Measurements from ENCODE around the gene RFNG. TPM values are rescaled to one million over a fixed set of nuclear protein-coding genes. Genes with fewer than 3 reads are reported as not detected.

Gene RFNG
- total RNA-seq, 1 donor from 2014 or later, result 45.8 TPM

GRCh38 chr17:82059272-82060000, 7.8 kb upstream of the RFNG start:
- DNase-seq (ENCODE audit: low spot score), result no peak
- ATAC-seq, result no peak

- no peak for DNase-seq (ENCODE audit: low spot score)
- ATAC-seq, result no peak
Observed at GRCh38 chr17:82058855-82059249, 7.2 kb upstream of the RFNG start.

- DNase-seq (ENCODE audit: low spot score), result no peak
- peak; percentile 9 for ATAC-seq
Observed at GRCh38 chr17:82058230-82058854, 6.7 kb upstream of the RFNG start.

GRCh38 chr17:82056729-82057621, 5.4 kb upstream of the RFNG start:
- peak; percentile 3 for ATAC-seq

DNA sequence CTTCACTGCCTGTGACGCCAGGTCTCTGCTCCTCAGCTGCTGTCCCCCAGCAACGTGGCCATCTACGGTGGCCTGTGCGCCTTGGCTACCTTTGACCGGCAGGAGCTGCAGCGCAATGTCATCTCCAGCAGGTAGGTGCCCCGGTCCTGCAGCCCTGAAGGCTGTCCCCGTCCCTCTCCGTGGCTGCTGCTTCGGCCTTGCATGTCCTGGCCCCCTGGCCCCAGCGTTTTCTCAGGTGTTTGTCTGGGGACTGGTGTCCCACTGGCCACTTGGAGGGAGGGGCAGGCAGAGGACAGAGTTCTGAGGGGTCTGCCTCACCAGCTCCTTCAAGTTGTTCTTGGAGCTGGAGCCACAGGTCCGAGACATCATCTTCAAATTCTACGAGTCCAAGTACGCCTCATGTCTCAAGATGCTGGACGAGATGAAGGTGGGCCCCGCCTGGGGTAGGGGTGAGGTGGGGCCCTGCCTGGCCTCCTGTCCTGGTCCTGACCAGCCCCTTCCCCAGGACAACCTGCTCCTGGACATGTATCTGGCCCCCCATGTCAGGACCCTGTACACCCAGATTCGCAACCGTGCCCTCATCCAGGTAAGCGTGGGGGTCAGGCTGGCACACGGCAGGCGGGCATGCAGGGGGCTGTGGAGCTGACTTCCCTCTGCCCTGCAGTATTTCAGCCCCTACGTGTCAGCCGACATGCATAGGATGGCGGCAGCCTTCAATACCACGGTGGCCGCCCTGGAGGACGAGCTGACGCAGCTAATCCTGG, 4.5 kb upstream of the RFNG start:
- no peak for DNase-seq (ENCODE audit: low spot score)

More at GRCh38 chr17:82056729-82057621, 5.4 kb upstream of the RFNG start:
- no peak for DNase-seq (ENCODE audit: low spot score)

GRCh38 chr17:82055023-82055964, 3.7 kb upstream of the RFNG start:
- ATAC-seq, result no peak
- no peak for DNase-seq (ENCODE audit: low spot score)

More for the DNA sequence above, 4.5 kb upstream of the RFNG start:
- no peak for ATAC-seq

DNA sequence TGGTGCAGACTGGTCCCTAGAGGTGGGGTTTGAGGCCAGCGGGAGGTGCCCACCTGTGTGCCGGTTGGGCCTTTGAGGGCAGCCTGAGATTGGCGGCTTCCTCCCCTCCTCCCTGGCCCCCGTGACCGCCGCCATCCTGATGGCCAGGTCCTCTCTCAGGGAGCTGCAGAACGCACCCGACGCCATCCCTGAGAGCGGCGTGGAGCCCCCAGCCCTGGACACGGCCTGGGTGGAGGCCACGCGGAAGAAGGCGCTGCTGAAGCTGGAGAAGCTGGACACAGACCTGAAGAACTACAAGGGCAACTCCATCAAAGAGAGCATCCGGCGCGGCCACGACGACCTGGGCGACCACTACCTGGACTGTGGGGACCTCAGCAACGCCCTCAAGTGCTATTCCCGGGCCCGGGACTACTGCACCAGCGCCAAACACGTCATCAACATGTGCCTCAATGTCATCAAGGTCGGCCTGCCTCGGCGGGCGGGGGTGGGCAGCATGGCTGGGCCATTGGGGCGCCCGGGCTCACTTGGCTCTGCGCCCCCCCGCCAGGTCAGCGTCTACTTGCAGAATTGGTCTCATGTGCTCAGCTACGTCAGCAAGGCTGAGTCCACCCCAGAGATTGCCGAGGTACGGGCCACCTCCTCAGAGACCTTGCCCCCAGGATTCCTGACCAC, 2.9 kb upstream of the RFNG start:
- DNase-seq (ENCODE audit: low spot score) (no peak), ATAC-seq (no peak)

- no peak for ATAC-seq
- DNase-seq (ENCODE audit: low spot score), result no peak
Observed at GRCh38 chr17:82053556-82054263, 2.1 kb upstream of the RFNG start.

GRCh38 chr17:82053130-82053529, 1.5 kb upstream of the RFNG start:
- ATAC-seq (no peak), DNase-seq (ENCODE audit: low spot score) (no peak)

GRCh38 chr17:82052638-82053059, 1.0 kb upstream of the RFNG start:
- DNase-seq (ENCODE audit: low spot score) (no peak), ATAC-seq (no peak)

DNA sequence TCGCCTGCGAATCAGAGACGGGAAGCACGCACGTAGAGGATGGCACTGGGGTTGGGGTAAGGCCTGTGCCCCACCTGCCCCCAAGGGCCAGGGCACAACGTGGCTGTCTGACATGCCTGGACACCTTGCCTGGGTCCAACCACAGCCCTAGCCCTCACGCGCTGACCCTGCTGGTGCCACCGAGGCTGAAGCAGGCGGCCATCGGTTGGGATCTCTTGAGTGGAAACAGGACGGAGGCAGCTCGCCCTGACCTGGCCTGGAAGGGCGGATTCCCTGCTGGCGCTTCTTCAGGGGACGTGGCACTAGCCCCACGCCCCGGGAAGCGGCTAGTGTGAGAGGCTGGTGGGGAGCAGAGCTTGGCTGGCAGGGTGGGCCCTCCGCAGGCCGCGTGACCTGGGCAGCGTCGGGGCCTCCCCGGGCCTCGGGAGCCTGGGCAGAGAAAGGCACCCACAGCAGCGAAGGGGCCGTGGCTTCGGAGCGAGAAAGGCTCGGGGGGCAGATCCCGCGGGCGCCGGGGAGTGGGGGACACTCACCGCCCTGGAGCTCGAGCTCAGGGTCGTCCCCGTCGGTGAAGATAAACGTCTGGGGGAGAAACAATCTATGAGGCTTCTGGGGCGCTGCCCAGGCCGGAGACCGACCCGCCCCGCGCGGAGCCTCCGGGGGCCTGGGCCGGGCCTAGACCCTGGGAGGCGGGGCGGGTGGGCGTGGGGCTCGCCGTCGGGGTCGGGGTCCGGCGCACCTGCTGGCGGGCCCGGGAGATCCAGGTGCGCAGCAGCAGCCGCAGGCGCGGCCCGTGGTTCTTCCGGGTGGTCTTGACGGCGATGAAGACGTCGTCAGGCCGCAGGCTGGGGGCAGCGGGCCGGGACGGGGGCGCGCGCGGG, 610 bp downstream of the RFNG start:
- ATAC-seq (peak; percentile 6), DNase-seq (ENCODE audit: low spot score) (no peak)

DNA sequence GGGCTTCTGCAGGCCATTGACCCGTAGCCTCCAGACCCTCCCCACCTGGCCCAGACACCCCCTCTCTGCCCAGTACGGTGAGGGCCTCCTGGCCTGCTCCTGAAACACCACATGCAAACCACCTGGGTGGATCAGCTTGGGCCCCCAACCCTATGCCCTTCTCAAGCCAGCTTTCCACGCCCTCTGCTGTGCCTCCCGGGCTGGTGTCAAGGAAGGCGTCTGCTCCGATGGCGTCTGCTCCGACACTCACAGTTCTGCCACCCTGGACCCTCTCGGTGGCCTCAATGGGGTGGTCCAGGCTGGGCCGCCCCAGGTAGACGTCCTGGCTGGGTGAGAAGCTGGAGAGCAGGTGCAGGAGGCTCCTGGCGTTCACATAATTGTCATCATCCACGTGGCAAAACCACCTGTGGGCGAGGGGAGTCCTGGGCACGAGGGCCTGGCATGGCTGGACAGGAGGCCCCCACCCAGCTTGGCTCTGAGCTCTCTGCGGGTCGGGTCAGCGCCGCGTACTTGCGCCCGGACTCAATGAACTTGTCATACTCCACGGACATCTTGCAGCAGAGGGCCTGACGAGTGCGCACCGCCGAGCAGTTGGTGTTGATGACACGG, 1.4 kb downstream of the RFNG start:
- ATAC-seq (no peak), DNase-seq (ENCODE audit: low spot score) (no peak)

- ATAC-seq (no peak), DNase-seq (ENCODE audit: low spot score) (no peak)
Observed at GRCh38 chr17:82049521-82049971, 2.1 kb downstream of the RFNG start.

DNA sequence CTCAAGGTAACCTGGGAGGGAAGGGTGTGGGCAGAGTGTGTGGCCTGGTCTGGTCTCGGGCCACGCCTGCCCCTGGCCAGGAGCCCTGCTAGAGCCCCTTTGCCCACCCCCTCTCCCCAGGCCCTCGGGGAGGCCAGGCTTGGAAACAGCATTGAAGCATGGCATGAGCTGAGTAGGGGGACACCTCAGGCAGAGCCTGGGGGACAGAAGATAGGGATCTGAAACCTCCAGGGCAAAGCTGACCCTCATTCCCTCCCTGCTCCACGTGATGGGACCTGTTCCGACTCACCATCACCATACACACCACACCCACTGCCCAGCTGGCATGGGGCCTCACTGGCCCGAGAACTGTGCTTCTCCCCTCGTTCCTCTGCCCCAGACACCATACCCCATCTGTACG, 2.5 kb downstream of the RFNG start:
- no peak for ATAC-seq
- DNase-seq (ENCODE audit: low spot score), result no peak

GRCh38 chr17:82048571-82048971, 3.0 kb downstream of the RFNG start:
- ATAC-seq, result peak; percentile 5
- DNase-seq (ENCODE audit: low spot score), result no peak

DNA sequence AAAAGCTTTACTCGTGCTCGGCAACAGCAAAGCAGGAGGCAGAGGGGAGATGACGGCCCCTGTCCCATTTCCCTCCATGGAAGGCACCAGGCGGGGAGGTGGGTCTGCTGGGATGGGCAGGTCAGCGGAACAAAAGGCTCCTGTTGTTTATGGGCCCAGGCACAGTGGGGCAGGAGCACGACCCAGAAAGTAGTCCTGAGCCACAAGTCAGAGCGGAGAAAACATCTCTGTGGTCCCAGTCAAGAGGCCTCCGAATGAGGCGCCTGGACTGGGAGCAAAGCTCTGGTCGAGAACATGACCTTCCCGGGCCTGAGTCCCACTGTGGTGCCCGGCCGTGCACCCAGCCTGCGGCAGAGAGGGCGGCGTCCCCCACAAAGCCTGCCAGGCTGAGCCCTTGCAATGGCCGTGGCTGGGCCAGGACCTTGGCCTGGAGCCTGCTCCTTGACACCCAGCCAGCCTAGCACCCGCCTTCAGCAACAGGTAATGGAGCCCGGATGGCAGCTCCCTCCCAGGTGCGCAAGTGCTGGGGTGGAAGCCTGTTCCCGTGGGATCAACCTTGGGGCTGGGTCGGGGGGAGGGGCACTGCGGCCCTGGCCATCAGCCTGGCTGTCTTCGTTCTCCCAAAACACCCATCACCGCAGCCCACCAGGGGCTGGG, 3.6 kb downstream of the RFNG start:
- ATAC-seq (peak; percentile 80), DNase-seq (ENCODE audit: low spot score) (peak; percentile 94)
